Skeletal muscle satellite cell (primary cell): ENCODE results near the gene SPDYC. TPM values are rescaled to one million over a fixed set of nuclear protein-coding genes. Genes with fewer than 3 reads are reported as not detected.
A peak's percentile ranks its signal among the peaks of the same experiment; 100 is the strongest.

Source experiments
- H3K27me3 ChIP-seq: 2 replicates; pipeline ENCODE4 v1.7.0; 2013; ENCODE audit warnings: low read length; ENCODE audit not compliant: control insufficient read depth, insufficient read depth
- H3K36me3 ChIP-seq: 2 replicates; pipeline ENCODE4 v1.7.0; 2013; ENCODE audit warnings: mild to moderate bottlenecking, control low read depth, low read length; ENCODE audit not compliant: insufficient read depth
- H3K4me1 ChIP-seq: 2 replicates; pipeline ENCODE4 v1.7.0; 2013; ENCODE audit warnings: low read length; ENCODE audit not compliant: control insufficient read depth, insufficient read depth
- H3K4me2 ChIP-seq: 2 replicates; pipeline ENCODE4 v1.7.0; 2013; ENCODE audit warnings: mild to moderate bottlenecking, low read length
- H3K4me3 ChIP-seq: 2 replicates; pipeline ENCODE4 v1.7.0; 2013; ENCODE audit warnings: low read length
- H3K9ac ChIP-seq: 2 replicates; pipeline ENCODE4 v1.7.0; 2013; ENCODE audit warnings: mild to moderate bottlenecking, low read depth, low read length, moderate library complexity
- H3K9me3 ChIP-seq: replicated peaks from 2 replicates; pipeline ENCODE4 v1.7.0; 2013; ENCODE audit warnings: mild to moderate bottlenecking, control low read depth, low read length
- total RNA-seq: library from RNA; depleted of rRNA; stranded (reverse); fragments of >200 nt; gene quantifications from 2 replicates; pipeline ENCODE4 v1.2.3, GENCODE V29; 2012; rRNA removed

The SPDYC gene, protein sequence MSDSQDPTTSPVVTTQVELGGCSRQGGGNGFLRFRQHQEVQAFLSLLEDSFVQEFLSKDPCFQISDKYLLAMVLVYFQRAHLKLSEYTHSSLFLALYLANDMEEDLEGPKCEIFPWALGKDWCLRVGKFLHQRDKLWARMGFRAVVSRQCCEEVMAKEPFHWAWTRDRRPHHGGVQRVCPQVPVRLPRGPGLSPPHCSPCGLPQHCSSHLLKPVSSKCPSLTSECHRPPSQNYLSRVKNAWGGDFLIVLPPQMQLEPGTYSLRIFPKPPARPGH
- not detected in 2 replicates for total RNA-seq

DNA sequence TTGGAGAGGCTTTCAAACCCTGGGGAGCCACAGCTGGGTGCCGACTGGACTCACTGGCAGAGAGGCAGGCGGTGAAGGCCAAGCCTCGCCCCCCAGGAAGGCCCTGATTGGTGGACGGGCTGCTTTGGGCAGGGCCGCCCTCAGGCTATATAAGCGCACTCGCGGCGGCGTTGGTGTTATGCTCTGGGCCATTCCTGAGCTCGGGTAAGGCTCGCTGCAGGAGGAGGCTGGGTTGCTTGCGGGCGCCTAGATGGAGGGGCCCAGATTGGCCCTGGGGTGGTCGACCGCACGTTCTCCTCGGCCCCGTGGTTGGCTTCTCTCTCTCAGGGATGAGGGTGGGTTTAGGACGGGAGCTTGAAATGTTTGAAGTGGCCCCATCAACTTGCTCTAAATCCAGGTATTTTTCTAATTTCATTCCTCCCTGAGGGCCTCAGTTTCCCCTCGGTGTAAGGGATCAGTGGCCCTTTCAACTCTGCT is at the start of gene SPDYC:
Gene SPDYC, plus strand, starts transcription at position 176 of the 477 bp plus-strand sequence. CDS start 1,125 bp downstream, outside the sequence.
- Histone ChIP-seq H3K27me3 (no peaks in the 10 kb centered on the region), H3K4me1 (peaks cover 8% of the 10 kb centered on the region), H3K36me3 (no peaks in the 10 kb centered on the region), H3K9me3 (no peaks in the 10 kb centered on the region), H3K4me2 (no peak within 1 kb of the TSS), H3K9ac (peak within 1 kb of the TSS; percentile 43), H3K4me3 (no peak within 1 kb of the TSS)

DNA sequence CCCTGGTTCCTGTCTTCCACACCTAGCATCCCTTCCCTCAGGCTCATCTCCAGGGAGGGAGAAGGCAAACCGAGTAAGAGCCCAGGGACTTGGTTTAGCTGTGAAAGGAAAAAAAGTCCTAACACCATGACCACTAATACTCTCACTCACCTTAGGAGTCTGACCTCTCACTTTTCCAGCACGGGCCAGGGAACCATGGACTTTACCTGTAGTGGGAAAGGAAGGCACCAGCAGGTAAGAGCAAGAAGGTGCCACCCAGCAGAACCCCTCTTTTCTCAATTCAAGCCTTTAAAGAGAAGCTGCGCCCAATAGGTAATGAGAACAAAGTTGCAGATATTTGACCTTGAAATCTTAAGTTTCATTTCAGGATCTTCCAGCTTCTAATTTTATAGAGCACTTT is 49.2 kb upstream of the SPDYC start:
- H3K4me3 ChIP-seq: peak overlapping the region; percentile 95
- peaks cover 24% of the 10 kb centered on the region for H3K4me1 ChIP-seq
- peak overlapping the region; percentile 85 for H3K4me2 ChIP-seq
- no peaks in the 10 kb centered on the region for H3K9me3 ChIP-seq
- peaks cover 52% of the 10 kb centered on the region for H3K36me3 ChIP-seq
- H3K27me3 ChIP-seq: no peaks in the 10 kb centered on the region
- peak overlapping the region; percentile 97 for H3K9ac ChIP-seq

DNA sequence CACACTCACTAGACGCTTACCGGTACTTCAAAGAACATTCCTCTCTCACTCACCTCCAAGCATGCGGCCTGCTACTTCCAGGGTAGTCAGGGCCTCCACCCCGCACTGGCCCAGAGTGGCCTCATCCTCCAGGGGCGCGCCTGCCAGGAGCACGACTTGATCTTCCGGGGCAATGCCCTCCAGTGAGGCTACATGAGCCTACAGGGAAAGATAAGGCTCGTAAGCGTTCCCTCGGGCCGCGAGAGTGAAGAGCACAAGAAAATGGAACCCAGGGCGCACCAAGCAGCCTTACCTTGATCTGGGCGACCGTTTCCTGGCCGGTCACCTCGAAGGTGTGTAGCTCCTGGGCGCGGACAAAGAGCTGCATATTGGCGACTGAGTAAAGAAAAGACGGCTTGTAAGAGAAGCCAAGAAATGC is 48.6 kb upstream of the SPDYC start:
- Histone ChIP-seq H3K9me3 (no peaks in the 10 kb centered on the region), H3K4me2 (peak overlapping the region; percentile 85), H3K4me3 (peak overlapping the region; percentile 95), H3K36me3 (peaks cover 51% of the 10 kb centered on the region), H3K9ac (peak overlapping the region; percentile 97), H3K27me3 (no peaks in the 10 kb centered on the region), H3K4me1 (peaks cover 17% of the 10 kb centered on the region)

DNA sequence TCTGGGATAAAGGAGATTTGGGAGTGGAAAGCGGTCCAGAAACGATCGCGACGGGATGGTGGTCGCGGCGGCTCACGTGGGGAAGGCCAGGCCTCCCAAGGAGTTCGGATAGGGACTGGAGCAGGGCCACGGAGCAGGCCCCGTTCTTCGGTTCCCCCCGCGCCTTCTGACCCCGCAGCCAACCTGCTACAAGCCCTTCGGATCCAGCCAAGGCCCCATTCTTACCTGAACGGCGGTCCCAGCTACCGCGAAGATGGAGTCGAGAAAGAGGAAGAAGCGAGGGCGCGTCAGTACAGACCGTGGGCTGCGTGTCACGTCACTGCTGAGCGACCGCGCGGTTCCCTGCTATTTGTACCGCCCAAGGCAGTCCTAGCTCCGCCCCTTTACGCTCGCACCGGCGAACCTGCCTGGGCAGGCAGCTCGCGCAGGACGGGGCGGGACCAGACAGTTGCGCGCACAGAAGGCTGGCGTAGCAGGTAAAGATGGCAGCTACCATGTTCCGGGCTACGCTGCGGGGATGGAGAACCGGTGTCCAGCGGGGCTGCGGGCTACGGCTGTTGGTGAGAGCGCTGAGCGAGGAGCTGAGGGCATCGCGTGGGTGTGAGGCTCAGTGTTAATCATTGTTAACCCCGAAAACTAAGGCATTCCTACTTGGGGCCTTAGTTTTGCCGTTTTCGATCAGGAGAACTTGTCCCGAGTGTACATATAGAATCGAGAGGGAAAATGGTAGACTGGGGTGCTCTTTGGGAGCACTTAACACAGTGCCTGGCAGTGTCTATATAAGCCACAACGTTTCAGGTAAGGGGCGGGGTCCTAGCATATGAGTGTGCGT is 48.0 kb upstream of the SPDYC start, which contains the start of the genes FAU and MRPL49:
Gene FAU, minus strand, starts transcription at position 270 of the 832 bp plus-strand sequence. CDS start 321 bp downstream, outside the sequence.
Gene MRPL49, plus strand, starts transcription at position 457 of the 832 bp plus-strand sequence. Its CDS starts 26 bp downstream, at position 483.
- Histone ChIP-seq H3K9me3 (no peaks in the 10 kb centered on the region), H3K4me1 (peaks cover 13% of the 10 kb centered on the region), H3K9ac (peak within 1 kb of the TSS; percentile 97), H3K4me2 (peak within 1 kb of the TSS; percentile 85), H3K27me3 (no peaks in the 10 kb centered on the region), H3K36me3 (peaks cover 57% of the 10 kb centered on the region), H3K4me3 (peak within 1 kb of the TSS; percentile 95)

DNA sequence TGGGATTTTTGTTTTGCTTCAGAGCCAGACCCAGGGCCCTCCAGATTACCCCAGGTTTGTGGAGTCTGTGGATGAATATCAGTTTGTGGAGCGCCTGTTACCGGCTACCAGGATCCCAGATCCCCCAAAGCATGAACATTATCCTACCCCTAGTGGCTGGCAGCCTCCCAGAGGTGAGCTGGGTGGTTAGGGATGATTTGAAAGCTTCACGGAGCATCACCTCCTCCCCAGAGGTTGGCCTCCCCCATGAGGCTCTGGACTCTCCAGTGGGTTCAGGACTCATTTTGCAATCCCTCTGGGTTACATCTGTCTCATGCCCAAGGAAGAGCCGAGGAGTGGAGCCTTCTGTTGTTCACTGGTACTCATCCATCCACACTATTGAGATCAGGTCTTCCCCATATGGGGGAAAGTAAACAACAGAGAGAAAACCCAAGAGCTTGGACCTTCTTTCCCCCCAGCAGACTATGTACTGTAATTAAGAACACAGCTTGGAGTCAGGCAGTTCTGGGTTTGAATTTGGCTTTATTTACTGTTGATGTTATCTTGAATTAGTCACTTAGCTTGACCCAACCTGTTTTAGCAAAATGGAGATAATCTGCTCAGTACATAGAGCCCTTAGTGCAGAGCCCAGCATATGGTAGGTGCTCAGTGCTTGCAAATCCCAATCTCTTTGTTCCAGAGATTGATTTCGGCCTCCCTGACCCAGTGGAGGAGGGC is 45.4 kb upstream of the SPDYC start:
- Histone ChIP-seq H3K27me3 (no peaks in the 10 kb centered on the region), H3K36me3 (peaks cover 69% of the 10 kb centered on the region), H3K9me3 (no peaks in the 10 kb centered on the region), H3K4me1 (peaks cover 13% of the 10 kb centered on the region), H3K4me3 (no peak overlapping the region), H3K9ac (no peak overlapping the region), H3K4me2 (no peak overlapping the region)

DNA sequence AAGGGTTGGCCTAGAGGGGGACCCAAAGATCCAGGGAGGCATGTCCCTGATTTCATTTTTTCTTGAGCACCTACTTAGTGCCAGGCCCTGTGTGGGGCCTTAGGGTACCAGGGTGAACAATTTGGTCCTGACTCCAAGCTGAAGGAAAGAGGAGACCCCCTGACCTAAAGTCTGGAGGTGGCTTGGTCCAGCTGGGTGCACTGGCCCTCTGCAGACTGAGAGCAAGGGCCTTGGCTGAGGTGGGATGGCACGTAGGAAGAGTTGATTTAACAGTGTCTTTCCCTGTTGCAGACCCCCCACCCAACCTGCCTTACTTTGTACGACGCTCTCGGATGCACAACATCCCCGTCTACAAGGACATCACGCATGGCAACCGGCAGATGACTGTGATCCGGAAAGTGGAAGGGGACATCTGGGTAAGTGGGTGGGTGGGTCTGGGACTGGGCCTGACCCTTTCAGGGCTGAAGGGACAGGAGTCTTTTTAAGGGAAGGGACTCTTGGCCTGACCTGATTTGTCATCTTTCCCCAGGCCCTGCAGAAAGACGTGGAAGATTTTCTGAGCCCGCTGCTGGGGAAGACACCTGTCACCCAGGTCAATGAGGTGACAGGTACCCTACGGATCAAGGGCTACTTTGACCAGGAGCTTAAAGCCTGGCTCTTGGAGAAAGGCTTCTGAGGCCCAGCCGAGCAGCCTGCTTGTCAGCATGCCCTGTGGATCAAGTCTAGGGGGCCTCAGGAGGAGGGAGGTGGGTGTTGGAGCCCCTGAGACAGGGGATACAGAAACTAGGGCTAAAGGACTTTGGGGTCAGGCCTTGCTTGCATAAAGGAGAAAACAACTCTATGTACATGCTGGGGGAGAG is 44.6 kb upstream of the SPDYC start:
- Histone ChIP-seq H3K9ac (no peak overlapping the region), H3K4me2 (no peak overlapping the region), H3K4me1 (peaks cover 13% of the 10 kb centered on the region), H3K4me3 (no peak overlapping the region), H3K27me3 (no peaks in the 10 kb centered on the region), H3K36me3 (peaks cover 69% of the 10 kb centered on the region), H3K9me3 (no peaks in the 10 kb centered on the region)

DNA sequence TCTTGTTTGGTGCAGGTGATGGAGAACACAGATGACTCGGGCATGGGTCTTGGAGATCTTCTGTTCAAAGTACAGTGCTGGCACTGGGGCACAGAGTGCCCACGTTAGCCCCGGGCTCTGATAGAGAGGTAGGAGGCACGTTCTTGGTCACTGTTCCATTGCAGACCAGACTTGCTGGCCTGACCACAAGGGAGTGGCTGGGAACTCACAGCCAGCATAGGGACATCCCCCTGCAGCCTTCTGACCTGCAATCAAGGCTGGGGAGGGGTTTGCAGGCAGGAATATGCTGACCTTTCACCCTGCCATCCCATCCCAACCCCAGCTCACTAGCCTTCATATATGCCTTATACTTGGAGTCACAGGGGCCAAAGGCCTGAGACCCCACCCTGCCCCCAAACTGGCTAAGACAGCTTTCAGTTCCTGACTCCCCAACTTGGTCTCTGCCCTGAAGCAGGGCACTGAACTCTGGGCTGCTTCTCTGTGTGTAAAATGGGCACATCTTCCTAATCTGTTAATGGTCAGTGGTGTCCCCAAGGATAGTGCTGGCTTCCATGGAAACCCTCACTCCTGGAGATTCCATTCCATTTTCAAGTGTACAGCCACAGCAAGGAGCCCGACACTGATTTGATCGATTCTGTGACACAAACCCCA is 43.3 kb upstream of the SPDYC start:
- Histone ChIP-seq H3K4me3 (no peak overlapping the region), H3K36me3 (peaks cover 67% of the 10 kb centered on the region), H3K9ac (no peak overlapping the region), H3K27me3 (no peaks in the 10 kb centered on the region), H3K9me3 (no peaks in the 10 kb centered on the region), H3K4me1 (peaks cover 6% of the 10 kb centered on the region), H3K4me2 (no peak overlapping the region)

DNA sequence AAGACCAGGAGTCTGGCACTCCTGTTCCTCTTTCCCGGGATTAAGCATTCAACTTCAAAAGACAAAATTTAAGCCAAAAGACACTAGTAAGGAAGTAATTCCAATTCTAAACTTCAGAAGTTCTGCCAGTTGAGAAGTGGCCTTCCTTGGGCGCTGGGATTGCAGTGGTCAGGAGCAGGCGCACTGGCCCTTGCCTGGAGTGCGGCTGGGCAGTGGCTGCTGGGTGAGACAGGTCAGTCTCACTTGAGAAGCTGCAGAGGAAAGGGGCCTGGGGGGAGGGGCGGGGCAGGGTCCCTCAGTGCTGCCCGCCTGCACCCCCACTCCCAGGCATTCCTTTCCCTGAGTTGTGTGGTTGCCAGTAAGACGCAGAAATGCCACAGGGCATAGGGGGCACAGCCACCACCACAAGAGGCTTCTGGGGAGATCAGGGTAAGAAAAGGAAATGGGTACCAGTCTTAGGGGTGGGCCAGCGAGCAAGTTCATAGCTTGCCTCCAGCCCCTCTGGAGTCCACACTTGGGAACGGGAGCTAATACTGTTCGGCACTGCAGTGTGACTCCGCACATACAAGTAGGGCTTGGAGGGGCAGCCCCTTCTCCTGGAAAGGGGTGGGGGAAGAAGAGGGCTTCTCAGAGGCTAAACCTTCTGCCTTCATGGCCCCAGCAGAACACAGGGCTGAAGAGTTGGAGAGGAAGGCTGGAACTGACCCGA is 42.4 kb upstream of the SPDYC start:
- no peaks in the 10 kb centered on the region for H3K27me3 ChIP-seq
- H3K36me3 ChIP-seq: peaks cover 76% of the 10 kb centered on the region
- H3K4me3 ChIP-seq: no peak overlapping the region
- no peak overlapping the region for H3K9ac ChIP-seq
- H3K9me3 ChIP-seq: no peaks in the 10 kb centered on the region
- no peak overlapping the region for H3K4me2 ChIP-seq
- H3K4me1 ChIP-seq: peaks cover 7% of the 10 kb centered on the region

DNA sequence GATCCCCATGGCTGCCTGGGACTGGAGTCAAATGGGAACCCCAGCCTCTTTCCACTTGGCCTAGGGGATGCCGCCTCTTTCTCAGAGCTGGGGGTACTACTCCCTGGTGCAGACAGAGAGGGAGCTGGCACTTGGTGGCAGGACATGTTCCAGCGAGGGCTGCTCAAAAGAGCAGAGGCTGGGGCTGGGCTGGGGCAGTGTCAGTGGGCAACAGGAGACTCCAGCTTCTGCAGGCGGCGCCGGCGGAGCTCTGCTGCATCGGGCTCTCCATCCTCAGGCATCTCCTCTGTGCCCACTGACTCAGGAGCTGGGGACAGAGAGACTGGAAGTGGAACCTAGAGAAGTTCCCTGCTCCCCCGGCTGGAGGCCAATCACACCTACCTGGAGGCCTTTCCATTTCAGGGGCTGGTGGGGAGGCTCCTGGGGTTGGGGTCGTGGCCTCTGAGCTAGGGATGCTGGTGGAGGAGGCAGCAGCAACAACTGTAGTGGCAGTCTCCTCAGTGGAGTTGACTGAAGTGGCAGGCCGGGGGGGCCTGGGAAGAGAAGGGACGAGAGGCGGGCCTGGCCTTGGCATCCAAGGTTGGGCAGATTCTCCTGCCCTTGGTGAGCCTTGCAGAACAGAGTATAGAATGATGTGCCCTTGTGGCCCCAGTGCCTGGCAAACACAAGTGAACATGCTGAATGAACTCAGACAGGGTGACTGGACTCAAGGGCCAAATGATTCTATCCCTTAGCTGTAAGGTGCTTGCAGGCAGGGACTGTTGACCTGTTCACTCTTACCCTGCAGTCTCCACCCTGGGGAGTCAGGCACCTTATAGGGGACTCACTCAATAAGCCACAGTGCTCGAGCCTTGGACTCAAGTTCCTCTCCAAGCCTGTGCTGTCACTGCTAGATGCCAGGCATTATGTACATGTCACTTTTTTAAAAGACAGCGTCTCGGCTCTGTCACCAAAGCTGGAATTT is 41.6 kb upstream of the SPDYC start:
- Histone ChIP-seq H3K9ac (no peak overlapping the region), H3K36me3 (peaks cover 83% of the 10 kb centered on the region), H3K27me3 (no peaks in the 10 kb centered on the region), H3K4me3 (no peak overlapping the region), H3K4me1 (peaks cover 10% of the 10 kb centered on the region), H3K9me3 (no peaks in the 10 kb centered on the region), H3K4me2 (no peak overlapping the region)
